HepG2 (cell line): ENCODE measurements around the gene EFNA3. TPM values are rescaled to one million over a fixed set of nuclear protein-coding genes. Genes with fewer than 3 reads are reported as not detected.
A peak's percentile ranks its signal among the peaks of the same experiment; 100 is the strongest.

Experiments used
- ARNT2 ChIP-seq: sonication (generic); formaldehyde crosslinking; IDR thresholded peaks from 2 replicates; pipeline ENCODE4 v1.8.0; 2022; ENCODE audit warnings: mild to moderate bottlenecking, low read depth, missing genetic modification reagents, moderate library complexity
- CBFB ChIP-seq: sonication (generic); formaldehyde crosslinking; IDR thresholded peaks from 2 replicates; pipeline ENCODE4 v1.4.0; 2020; ENCODE audit warnings: missing genetic modification reagents
- FOXJ3 ChIP-seq: sonication (generic); formaldehyde crosslinking; IDR thresholded peaks from 2 replicates; pipeline ENCODE4 v1.4.0; 2020; ENCODE audit warnings: missing genetic modification reagents, mild to moderate bottlenecking, borderline replicate concordance
- HNRNPUL1 ChIP-seq: fragments of 200-400 bp; formaldehyde crosslinking; IDR thresholded peaks from 2 replicates; pipeline ENCODE4 v1.6.1; 2017; ENCODE audit warnings: low read depth, mild to moderate bottlenecking, low read length, moderate library complexity
- KMT2A ChIP-seq: sonication (generic); formaldehyde crosslinking; IDR thresholded peaks from 2 replicates; pipeline ENCODE4 v1.4.0; 2020; ENCODE audit warnings: missing genetic modification reagents
- POLR2AphosphoS5 ChIP-seq: IDR thresholded peaks from 2 replicates; pipeline ENCODE4 v1.6.1; 2012; ENCODE audit warnings: low read depth, low read length
- SNAPC2 ChIP-seq: sonication (generic); formaldehyde crosslinking; IDR thresholded peaks from 2 replicates; pipeline ENCODE4 v1.8.1; 2022; ENCODE audit warnings: mild to moderate bottlenecking, missing genetic modification reagents
- SRSF1 ChIP-seq: fragments of 200-400 bp; formaldehyde crosslinking; optimal IDR thresholded peaks from 2 replicates; pipeline ENCODE3; 2017; ENCODE audit warnings: mild to moderate bottlenecking, low read depth, low read length, moderate library complexity
- TCF12 ChIP-seq, 2 experiments: fragments of 450-650 bp in 1 of 2; sonication (generic) in 1 of 2; formaldehyde crosslinking in 1 of 2; IDR thresholded peaks; 2 replicates each; pipeline versions ENCODE4 v1.6.1 to v1.8.0; 2017 to 2022; ENCODE audit warnings: antibody characterized with exemption in 1 of 2, mild to moderate bottlenecking in 1 of 2, missing genetic modification reagents in 1 of 2, moderate library complexity in 1 of 2
- TSC22D2 ChIP-seq: sonication (generic); formaldehyde crosslinking; IDR thresholded peaks from 2 replicates; pipeline ENCODE4 v1.5.1; 2020; ENCODE audit warnings: missing genetic modification reagents, mild to moderate bottlenecking, borderline replicate concordance
- ZFY ChIP-seq: sonication (generic); formaldehyde crosslinking; IDR thresholded peaks from 2 replicates; pipeline ENCODE4 v1.4.0; 2020; ENCODE audit warnings: missing genetic modification reagents
- ZMYM2 ChIP-seq: sonication (generic); formaldehyde crosslinking; IDR thresholded peaks from 2 replicates; pipeline ENCODE4 v1.8.0; 2022; ENCODE audit warnings: mild to moderate bottlenecking, missing genetic modification reagents
- ZNF136 ChIP-seq: sonication (generic); formaldehyde crosslinking; IDR thresholded peaks from 2 replicates; pipeline ENCODE4 v1.8.1; 2022; ENCODE audit warnings: low read depth, mild to moderate bottlenecking, moderate library complexity, missing genetic modification reagents
- ZNF207 ChIP-seq: fragments of 450-650 bp; IDR thresholded peaks from 2 replicates; pipeline ENCODE4 v1.6.1; 2016; ENCODE audit warnings: antibody characterized with exemption, borderline replicate concordance
- ZNF770 ChIP-seq: sonication (generic); formaldehyde crosslinking; IDR thresholded peaks from 2 replicates; pipeline ENCODE4 v1.5.0; 2020; ENCODE audit warnings: mild to moderate bottlenecking, missing genetic modification reagents
- polyA plus RNA-seq, 8 experiments: library from polyadenylated mRNA; depleted of rRNA in 3 of 8; stranded (reverse) in 7 of 8; unstranded in 1 of 8; fragments of >200 nt; fragmentation: Illumina TruSeq in 4 of 8; extraction: Trizol in 4 of 8; gene quantifications; 2 replicates each; pipeline versions ENCODE4 v1.2.1 to v1.2.3, GENCODE V29; 2011 to 2016; ENCODE audit warnings: low read depth in 4 of 8, missing spikeins in 1 of 8, mixed read lengths in 1 of 8; ENCODE audit not compliant: insufficient read depth in 1 of 8
- total RNA-seq, 5 experiments: library from RNA; depleted of rRNA; stranded (reverse); fragments of >200 nt; fragmentation: Illumina TruSeq; extraction: Trizol; gene quantifications; 2 replicates each; pipeline ENCODE4 v1.2.3, GENCODE V29; 2016; ENCODE audit warnings: low read depth in 1 of 5
- TF ChIP-seq, protein P1 (sequence below): sonication (generic); formaldehyde crosslinking; IDR thresholded peaks from 2 replicates; pipeline ENCODE4 v1.5.0; 2020; ENCODE audit warnings: mild to moderate bottlenecking, missing genetic modification reagents, borderline replicate concordance
- TF ChIP-seq, protein P2 (sequence below): sonication (generic); formaldehyde crosslinking; IDR thresholded peaks from 2 replicates; pipeline ENCODE4 v1.8.1; 2023; ENCODE audit warnings: mild to moderate bottlenecking, missing genetic modification reagents, borderline replicate concordance
- TF ChIP-seq, protein P3 (sequence below): sonication (generic); formaldehyde crosslinking; IDR thresholded peaks from 2 replicates; pipeline ENCODE4 v1.4.0; 2020; ENCODE audit warnings: missing genetic modification reagents

EFNA3 gene
- total and polyA plus RNA-seq, 2 of the 13 experiments (the other 11 are each of a cell fraction or from before 2014, with no cell fraction given): 1.0 to 5.7 TPM

- TF ChIP-seq, protein P1, sequence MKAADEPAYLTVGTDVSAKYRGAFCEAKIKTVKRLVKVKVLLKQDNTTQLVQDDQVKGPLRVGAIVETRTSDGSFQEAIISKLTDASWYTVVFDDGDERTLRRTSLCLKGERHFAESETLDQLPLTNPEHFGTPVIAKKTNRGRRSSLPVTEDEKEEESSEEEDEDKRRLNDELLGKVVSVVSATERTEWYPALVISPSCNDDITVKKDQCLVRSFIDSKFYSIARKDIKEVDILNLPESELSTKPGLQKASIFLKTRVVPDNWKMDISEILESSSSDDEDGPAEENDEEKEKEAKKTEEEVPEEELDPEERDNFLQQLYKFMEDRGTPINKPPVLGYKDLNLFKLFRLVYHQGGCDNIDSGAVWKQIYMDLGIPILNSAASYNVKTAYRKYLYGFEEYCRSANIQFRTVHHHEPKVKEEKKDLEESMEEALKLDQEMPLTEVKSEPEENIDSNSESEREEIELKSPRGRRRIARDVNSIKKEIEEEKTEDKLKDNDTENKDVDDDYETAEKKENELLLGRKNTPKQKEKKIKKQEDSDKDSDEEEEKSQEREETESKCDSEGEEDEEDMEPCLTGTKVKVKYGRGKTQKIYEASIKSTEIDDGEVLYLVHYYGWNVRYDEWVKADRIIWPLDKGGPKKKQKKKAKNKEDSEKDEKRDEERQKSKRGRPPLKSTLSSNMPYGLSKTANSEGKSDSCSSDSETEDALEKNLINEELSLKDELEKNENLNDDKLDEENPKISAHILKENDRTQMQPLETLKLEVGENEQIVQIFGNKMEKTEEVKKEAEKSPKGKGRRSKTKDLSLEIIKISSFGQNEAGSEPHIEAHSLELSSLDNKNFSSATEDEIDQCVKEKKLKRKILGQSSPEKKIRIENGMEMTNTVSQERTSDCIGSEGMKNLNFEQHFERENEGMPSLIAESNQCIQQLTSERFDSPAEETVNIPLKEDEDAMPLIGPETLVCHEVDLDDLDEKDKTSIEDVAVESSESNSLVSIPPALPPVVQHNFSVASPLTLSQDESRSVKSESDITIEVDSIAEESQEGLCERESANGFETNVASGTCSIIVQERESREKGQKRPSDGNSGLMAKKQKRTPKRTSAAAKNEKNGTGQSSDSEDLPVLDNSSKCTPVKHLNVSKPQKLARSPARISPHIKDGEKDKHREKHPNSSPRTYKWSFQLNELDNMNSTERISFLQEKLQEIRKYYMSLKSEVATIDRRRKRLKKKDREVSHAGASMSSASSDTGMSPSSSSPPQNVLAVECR (CRISPR knock-in tag): peak; percentile 91; the same call in 1 of the 2 replicates
- TF ChIP-seq ZMYM2 (peak; percentile 94), ZNF770 (peak; percentile 89), POLR2AphosphoS5 (no peak; the same call in 1 of the 2 replicates), ZNF207 (no peak), TCF12 (IDR thresholded peaks at IDR 0.05) (no peak), TCF12 (CRISPR knock-in tag; IDR thresholded peaks at IDR 0.05) (peak; percentile 99), ZFY (CRISPR knock-in tag) (peak; percentile 87), HNRNPUL1 (no peak), ZNF136 (CRISPR knock-in tag) (peak; percentile 95), ARNT2 (peak; percentile 96), TSC22D2 (CRISPR knock-in tag) (peak; percentile 69; the same call in 1 of the 2 replicates), KMT2A (CRISPR knock-in tag) (no peak; the same call in 1 of the 2 replicates), CBFB (CRISPR knock-in tag) (peak; percentile 83), FOXJ3 (CRISPR knock-in tag) (peak; percentile 82), SRSF1 (no peak), SNAPC2 (CRISPR knock-in tag) (peak; percentile 93)
- TF ChIP-seq, protein P2, sequence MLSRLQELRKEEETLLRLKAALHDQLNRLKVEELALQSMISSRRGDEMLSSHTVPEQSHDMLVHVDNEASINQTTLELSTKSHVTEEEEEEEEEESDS (CRISPR knock-in tag): peak; percentile 88
- TF ChIP-seq, protein P3, sequence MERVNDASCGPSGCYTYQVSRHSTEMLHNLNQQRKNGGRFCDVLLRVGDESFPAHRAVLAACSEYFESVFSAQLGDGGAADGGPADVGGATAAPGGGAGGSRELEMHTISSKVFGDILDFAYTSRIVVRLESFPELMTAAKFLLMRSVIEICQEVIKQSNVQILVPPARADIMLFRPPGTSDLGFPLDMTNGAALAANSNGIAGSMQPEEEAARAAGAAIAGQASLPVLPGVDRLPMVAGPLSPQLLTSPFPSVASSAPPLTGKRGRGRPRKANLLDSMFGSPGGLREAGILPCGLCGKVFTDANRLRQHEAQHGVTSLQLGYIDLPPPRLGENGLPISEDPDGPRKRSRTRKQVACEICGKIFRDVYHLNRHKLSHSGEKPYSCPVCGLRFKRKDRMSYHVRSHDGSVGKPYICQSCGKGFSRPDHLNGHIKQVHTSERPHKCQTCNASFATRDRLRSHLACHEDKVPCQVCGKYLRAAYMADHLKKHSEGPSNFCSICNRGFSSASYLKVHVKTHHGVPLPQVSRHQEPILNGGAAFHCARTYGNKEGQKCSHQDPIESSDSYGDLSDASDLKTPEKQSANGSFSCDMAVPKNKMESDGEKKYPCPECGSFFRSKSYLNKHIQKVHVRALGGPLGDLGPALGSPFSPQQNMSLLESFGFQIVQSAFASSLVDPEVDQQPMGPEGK (CRISPR knock-in tag): peak; percentile 99
Observed at GRCh38 chr1:155125946-155126555, 47.4 kb downstream of the EFNA3 start (continued).
